ENCODE results near the gene NTF3.
A peak's percentile ranks its signal among the peaks of the same experiment; 100 is the strongest.

The NTF3 gene

DNA sequence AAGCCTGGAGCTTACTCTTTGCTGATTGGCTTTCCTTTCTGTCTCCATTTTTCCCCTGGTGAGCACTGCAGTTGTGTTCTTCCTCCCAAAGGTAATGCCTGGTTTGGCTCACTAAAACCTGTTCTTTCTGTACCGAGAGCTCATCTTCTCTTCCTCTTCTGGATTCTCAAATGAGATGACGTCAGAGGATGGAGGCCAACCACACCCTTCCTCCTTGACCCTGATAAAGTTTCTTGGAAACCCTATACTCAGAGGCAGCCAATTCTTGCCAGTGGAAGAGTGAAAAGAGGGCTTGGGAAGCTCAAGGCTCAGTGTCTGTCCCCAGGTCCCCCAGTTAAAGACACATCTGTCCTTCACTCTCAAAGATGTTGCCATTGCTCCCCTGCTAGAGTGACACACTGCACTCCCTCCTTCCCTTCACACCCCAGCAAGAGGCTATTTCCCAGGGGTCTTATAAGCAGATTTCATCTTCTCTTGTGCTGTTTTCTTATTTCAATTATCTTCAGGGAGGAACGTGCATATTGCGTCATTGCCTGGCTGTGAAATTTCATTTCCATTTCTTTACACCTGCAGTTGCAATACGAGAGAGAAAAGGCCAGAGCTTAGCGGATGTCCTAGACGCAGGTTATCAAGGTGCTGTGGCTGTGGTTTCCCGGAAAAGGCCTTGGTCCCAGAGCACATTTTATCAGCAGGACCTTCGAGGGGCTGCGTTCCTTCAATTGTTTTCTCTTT lies 27.3 kb downstream of the NTF3 start:
- no peak for DNase-seq

DNA sequence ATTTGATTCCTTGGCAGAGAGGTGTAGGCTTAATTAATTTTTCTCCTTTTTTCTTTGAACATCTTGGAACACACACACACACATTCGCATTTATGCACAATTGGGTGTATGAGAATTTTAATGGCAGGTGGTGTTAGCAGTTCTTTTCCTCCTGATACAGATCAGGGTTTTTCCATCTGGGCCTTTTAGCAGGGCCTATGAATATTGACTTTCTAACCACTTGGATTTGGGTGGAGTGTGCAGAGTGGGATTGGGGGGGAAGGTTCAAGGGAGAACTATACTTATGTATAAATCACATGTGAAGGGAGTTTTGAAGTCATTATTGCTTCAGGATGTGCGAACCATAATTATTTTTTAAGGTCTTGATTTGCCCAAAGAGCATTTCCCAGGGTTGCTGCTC lies 28.9 kb downstream of the NTF3 start:
- no peak for DNase-seq

DNA sequence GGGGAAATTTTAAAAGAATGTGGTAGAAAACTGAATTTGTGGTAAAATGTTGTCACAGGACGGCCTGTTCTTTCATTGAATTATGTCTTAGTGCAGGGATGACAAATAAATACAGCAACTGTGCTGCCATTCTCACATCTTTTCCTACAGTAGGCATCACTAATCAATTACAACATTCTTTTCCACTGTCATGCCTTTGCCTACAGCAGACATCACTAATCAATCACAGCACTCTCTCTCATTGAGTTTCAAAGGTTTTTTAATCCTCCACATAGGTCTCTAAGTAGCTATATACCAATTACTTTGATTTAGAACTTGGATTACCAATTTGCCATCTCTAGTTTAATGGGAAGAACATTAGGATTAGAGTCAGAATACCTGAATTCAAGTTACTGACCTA lies 30.1 kb downstream of the NTF3 start:
- no peak for DNase-seq

DNA sequence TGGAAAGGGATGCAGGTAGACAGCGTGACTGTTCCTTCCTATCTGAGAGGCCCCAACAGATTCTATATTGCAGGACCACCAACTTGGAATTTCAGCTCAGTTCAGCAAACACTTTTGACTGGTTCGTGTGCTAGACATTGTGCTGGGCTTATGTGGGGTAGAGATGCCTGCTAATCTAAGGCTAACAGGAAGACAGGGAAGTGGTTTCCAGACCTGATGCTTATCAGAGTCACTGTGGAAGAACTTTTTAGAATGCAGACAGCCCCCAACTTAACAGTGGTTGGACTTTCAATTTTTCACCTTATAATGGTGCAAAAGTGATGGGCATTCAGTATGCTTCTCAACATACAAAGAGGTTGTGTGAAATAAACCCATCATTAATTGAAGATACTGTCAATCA lies 32.2 kb downstream of the NTF3 start:
- DNase-seq, result no peak

DNA sequence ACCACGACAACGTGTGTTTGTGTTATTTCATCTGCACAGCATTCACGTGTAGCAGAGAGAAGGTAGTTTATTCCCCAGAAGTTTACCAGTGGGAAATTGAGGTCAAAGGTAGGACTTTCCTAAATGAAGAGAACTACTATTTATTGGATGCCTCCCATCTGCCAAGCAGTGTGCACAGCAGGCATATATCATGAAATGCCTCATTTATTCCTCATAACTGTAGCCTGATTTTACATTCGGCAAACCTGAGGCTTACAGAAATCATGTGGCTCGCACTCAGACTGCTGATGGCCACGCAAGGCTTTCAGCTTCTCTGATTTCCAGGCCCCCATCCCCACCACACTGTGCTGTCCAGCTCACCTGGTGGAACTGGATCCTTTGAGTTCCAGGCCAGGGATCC lies 33.5 kb downstream of the NTF3 start:
- no peak for DNase-seq

DNA sequence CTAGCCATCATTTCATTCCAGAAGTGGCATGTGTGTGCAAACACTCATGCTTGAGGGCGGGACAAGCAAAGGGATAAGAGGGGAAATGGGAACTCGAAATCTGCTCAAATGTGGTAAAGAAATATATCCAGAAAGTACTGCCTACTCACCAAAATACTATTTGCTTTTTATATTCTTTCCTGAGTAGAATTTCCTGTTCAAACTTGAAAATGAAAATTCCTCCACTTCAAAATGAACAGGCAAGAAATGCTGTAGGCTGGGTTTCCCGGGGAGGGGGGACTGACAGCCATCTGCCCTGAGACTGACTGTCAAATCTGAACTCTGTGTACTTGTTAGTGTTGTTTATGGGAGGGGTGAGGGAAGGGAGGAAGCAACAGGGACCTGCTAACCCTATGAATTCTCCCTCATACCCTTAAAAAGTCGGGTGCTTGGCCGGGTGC lies 34.6 kb downstream of the NTF3 start:
- DNase-seq, result peak; percentile 51

DNA sequence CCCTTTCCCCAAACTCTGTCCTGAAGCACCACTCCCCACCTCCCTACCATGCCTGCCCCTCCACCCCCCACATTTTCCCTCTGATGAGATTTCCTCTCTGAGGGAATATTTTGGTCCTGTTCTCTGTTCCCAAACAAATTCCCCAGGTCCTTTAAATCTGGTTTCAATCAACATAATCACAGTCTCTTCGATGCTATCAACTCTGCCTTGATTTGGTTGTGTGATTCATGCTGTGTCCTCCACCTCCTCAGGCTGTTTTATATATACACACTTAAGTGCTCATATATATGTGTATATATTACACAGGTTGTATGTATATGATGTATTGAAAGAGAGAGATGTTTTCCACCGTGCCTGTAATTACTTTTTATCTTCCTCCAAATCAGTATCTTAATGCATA lies 36.0 kb downstream of the NTF3 start:
- DNase-seq, result peak; percentile 34

DNA sequence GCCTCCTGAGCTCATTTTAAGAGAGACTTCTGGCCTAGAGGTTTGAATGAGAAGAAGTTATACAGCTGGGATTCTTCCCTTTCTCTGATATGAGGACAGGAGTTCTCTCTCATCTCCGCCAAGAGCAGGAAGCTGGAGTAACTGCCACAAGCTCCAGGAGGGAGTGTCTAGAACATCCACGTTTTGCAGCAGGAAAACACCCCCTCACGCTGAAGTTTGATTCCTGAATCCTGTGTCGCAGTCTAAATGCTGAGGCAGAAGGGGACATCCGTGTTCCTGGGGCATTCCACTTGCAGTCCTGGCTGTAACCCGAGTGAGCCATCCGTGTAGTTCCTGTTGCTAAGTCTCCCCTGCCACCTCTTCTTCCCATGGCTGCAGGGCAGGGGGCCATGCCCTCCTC lies 38.3 kb downstream of the NTF3 start:
- no peak for DNase-seq

DNA sequence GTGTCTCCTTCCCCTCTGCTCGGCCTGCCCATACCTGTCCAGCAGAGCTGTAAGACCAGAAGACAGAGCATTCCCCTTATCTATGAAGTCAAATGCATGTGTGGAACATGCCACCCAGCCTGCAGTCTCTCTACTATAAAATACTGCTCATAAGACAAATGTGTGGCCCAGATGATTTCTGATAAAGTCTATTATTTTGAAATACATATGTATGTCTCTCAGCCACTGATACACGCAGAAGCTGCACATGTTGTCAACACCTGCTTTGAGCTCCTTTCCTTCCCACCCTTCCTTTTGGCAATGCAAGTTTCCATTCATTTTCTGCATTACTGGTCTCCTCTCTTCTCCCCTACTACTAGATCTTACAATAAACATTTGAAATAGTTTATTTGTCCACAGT lies 38.8 kb downstream of the NTF3 start:
- no peak for DNase-seq

DNA sequence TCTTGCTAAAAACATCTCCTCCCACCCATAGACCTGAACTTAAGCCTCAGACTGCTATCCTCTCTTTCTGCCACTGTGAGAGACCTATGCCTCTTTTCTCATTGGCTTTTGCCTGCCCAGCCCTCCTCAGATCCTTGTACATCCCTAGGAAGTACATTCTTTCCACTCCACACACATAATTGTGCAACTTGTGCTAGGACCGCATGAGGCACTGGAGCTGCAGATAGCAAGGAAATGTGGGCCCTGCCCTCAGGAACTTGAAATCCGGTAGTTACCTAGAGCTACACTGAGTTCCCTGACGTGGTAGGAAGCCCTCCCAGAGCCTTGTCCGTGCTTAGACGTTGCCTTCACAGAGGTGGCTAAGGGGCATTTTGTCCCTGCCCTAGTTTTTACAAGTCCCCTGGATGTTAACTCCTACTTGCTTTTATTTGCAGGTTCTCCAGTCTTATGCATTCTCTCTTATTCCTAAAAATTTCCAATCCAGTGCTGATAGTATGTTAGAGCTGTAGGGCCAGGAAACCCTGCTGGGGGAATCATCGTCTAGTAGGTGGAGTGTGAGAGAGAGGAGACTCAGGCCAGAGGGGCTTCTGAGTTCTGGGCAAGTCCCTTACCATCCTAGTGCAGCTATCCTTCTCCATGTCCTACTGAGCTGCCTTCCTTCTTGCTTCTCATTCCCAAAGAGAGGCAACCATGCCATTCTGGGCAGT lies 41.3 kb downstream of the NTF3 start:
- DNase-seq, result no peak

DNA sequence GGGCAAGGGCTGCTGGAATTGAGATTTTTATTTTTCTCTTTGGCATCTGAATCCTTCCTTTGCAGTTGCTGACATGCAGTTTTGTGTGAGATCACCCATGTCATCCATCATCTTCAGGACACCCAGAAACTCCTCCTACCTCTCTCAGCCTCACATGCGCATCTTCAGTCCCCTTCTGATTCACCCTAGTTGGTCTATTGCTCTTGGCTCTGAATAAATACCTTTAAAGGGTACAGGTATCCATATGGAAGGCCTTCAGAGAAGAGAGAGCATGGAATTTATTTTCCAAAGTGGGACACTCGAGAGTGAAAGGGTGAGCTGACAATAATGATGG lies 41.8 kb downstream of the NTF3 start:
- no peak for DNase-seq

DNA sequence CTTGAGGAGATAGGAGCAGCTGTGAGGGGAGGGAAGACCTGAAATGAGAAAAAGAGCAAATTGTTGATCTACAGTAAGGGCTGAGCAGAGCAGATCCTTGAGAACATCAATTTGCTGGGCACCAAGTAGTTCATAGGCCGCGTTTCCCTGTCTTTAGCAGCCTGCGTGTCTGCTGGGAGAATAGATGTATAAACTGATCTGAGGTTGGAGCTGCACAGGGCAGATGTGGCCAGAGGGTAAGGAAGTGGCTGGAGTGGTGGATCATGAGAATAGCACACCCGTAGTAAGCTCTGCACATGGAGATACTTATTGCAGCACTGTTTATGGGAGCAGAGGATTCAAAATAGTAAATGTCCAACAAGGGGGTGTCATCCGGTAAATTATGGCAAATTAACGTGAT lies 44.4 kb downstream of the NTF3 start:
- no peak for DNase-seq

DNA sequence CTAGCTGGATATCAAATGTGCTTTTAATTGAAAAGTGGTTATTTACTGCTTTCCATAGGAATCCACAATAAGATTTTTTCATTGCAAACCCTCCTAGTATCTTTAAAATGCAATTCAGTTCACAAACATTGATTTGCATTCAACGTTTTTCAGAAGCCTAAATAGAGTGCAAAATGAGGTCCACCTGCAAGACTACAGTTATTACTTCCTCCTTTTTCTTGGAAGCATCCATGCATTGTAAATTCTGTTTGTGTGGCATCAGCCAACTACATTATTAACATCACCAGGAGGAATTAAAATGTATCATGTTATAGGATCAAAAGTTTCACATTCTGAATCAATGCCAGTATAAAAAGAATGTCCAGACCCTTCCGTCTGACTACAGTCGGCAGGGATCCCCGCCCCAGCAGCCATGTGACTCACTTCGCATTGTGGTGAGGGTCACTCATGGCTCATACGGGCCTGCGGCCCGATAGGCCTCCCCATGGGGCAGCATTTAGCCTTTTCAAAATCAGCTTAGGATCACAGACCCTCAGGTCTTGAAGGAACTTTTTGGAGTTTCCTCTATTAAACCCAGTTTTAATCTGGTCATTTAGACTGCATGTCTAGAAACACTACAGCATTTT lies 46.3 kb downstream of the NTF3 start:
- no peak for DNase-seq

DNA sequence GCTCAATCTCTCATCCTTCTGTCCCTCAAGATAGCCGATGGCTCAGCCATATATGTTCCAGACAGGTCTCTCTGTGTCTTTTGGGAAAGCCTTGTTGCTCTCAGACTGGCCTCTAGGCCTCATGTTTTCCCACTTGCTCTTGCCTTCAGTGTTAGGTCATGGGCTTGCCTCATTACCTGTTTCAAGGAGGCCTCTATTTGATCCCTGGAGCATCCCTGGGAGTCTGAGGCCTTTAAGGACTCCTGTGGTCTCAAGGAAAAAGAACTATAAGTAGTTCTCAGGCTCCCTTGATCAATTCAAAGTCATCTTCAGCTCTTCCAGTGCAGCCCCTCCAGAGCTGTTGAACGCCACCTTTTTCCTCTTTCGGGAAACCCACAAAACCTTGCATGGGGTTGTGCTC lies 47.9 kb downstream of the NTF3 start:
- DNase-seq, result no peak

DNA sequence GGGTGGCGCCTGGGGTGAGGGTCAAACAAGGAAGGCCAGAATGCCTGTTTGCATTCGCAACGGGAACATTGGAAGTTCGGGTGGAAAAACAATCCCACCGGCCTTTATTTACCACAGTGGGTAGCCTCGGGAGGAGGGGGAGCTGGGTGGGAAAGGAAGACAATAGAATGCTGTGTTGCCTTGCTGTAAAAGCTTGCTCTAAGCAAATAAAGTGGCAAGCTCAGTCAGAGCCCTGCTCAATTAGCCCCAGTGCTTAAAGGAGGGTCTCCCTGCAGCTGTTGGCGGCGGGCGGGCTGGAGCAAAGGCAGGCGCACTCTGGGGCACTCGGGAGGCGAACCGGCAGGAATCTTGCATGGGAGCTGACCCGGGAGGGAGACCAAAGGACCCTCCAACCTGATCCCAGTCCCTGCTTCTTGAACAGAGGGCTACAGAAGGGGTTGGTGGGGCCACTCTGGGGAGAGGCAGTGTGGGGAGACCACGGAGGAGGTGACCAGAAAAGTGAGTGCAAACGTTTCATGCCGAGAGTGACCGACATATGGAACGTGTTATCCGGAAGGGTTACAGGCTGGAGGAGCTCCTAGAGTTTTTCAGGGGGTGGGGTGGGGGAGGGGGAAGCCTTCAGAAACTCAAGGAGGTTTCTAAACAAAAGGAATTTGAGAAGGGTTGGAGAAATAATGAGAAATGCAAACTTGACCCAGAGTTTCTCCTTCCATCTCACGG lies 48.5 kb downstream of the NTF3 start:
- DNase-seq, result no peak

DNA sequence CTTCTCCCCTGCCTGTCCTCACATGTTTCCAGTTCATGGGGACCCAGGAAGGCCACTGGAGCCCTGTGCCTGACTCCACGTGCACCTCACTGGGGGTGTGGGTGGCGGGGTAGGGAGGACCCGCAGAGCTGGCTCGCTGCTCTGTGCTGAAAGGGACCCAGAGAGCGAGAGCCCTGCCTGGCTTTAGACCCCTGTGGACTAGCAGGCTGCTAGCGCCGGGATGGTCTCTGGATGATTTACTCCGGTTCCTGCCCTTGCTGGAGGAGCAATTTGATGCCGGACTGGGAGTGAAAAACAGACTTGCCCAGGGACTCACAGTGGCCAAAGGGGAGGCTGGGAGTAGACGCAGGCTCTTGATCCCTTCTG lies 49.0 kb downstream of the NTF3 start:
- DNase-seq, result no peak

DNA sequence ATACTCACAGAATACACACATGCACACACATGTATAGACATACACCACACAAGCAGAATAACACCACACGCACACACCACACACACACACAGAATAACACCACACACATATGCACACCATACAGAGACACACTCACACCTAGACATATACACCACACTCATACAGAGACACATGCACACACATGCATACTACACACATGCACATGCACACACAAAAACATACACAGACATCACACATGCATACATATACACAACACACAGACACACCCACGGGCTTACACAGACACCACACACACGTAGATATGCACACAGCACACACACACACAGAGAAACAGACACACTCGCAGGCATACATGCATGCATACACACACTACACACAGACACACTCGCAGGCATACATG lies 49.7 kb downstream of the NTF3 start:
- DNase-seq, result no peak

DNA sequence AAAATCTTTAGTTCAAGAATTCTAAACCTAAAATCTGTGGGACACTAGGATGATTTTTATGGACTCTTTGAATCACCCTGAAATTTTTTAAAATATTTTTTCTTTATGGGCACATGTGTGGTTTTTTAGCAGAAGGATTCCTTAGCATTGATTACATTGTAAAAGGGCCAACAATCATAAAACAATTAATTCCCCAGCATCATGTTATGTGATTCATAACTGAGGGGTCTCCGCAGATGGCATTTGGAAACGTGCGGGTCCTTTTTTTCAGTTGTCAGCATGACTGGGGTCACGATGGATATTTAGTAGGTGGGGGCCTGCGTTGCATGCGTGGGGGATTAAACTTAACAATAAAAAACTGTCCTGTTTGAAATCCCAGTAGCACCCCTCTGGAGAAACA lies 52.5 kb downstream of the NTF3 start:
- DNase-seq, result no peak

DNA sequence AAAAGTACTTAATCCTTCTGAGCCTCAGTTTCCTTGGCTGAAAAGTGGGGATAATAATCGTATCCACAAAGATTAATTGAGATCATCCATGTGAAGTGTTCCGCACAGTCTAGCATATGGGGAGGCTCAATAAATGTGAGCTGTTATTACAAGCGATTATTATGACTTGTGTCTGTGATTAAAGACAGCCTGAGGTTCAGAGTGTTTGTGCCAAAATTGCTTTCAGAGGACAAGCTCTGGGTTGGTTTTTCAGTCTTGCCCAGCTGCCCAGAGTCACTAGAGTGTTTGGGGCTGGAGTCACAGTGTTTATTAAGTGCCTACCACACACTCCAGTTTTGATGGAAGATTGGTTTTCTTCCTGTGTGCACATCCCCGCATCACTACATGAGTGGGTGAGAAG lies 53.5 kb downstream of the NTF3 start:
- no peak for DNase-seq

DNA sequence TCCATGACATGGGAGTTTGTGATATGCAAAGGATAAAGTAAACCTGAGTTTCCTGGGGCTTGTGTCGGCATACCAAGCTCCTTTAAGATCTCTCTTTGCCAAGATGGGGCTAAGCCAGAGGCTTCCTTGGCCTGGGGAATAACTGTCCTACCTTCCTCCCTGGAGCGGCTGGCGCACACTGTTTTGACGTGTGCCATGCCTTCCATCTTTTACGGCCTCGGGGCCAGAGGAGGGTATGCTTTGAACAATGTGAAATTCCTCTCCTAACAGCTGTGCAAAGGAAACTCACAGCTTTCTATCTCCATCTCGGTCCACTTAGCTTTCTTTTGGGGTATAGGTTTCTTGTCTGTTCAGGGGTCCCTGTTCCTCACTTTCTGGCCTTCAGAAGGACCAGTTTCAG lies 55.2 kb downstream of the NTF3 start:
- DNase-seq, result no peak

DNA sequence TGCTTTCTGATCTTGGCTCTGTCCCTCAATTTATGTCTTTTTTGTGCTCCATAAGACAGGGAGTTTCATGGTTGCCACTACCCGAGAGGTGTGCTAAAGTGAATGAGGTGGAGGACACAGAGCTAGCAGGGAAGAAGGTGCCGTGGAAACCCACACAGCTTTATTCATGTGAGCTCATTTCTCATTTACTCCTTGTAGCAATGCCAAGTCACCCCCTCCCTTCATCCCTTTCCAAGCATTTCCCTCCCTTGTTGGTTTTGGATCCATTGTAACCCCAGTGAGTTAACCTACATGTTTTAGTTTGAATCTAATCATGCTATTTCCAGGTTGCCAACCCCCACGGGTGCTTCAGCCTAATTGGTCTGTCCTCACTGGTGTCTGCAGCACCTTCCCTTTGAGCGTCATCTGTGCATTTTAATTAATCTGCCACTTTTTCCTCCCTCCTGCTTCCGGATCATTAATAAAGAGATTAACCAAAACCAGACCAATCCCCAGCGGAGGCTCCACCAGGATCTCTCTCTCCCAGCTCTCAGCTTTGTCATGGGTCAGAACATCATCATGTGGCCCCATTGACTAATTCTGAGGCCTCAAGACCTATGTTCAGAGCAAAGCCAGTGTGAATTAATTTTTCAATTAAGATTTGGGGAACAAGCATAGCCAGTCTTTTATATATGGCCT lies 56.2 kb downstream of the NTF3 start:
- peak; percentile 45 for DNase-seq

DNA sequence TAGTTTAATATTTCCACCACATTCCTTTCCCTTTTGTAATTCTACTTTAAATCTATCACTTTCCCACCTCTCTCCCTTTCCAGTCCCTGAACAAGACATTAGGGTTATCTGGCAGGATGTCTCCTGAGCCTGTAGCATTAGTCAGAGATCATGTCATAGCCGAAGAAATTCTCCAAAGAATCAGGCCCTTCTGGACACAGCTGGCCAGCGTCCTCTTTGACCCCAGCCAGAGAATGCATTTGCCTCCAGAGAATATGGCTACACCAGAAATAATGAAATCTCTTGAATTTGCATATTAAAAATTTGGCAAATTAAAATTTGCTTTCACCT lies 56.7 kb downstream of the NTF3 start:
- DNase-seq, result peak; percentile 87

DNA sequence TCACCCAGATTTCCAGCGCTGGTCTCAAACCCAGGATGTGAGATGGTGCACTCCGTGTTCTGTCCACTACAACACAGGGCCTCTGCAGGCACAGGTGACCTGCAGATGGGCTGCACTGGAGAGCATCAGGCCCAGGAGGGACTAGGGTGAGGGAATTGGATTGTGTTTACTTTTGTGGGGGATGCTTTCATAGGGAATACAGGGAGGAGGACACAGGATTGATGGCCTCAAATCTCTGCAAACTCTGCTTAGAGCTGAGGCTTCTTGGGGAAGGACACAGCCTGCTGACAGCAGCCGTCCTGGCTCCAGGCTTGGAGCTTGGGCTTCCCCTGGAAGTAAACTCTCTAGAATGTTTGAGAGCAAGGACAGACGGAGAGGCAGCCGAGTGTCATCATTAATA lies 57.1 kb downstream of the NTF3 start:
- DNase-seq, result no peak

Measured in EL (cell line).